Putamen (tissue), 1 donor: ENCODE measurements around the gene SLC44A5.
"Not testable (repeated sequence)": the region's sequence is repeated elsewhere in the genome, so short reads cannot be mapped to it uniquely, and the experiment has no call there.

Experiments
- DNase-seq: peaks from one replicate; pipeline ENCODE4 v3.0.0-alpha.2; 2016; ENCODE audit warnings: low spot score

SLC44A5 gene

GRCh38 chr1:75520862-75521475 is 89.9 kb downstream of the SLC44A5 start:
- no peak for DNase-seq

GRCh38 chr1:75519651-75520427 is 91.1 kb downstream of the SLC44A5 start:
- no peak for DNase-seq

DNA sequence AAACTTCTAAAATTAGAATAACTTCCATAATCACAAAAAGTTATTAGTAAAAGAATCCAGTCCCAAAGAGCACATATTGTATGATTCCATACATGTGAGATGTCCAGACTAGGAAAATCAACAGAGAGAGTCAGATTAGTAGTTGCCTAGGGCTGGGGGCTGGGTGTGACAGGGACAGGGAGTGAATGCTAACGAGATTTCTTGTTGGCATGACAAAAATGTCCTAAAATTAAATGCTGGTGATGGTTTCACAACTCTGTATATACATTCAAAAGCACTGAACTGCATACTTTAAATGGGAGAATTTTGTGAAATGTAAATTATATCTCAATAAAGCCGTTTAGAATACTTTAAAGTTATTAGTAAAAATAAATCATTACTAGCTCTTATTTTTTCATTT is 92.2 kb downstream of the SLC44A5 start:
- no peak for DNase-seq

- no peak for DNase-seq
These were observed 96.6 kb downstream of the SLC44A5 start for GRCh38 chr1:75514270-75514669.

GRCh38 chr1:75506976-75507375 is 103.9 kb downstream of the SLC44A5 start:
- DNase-seq = no peak

DNA sequence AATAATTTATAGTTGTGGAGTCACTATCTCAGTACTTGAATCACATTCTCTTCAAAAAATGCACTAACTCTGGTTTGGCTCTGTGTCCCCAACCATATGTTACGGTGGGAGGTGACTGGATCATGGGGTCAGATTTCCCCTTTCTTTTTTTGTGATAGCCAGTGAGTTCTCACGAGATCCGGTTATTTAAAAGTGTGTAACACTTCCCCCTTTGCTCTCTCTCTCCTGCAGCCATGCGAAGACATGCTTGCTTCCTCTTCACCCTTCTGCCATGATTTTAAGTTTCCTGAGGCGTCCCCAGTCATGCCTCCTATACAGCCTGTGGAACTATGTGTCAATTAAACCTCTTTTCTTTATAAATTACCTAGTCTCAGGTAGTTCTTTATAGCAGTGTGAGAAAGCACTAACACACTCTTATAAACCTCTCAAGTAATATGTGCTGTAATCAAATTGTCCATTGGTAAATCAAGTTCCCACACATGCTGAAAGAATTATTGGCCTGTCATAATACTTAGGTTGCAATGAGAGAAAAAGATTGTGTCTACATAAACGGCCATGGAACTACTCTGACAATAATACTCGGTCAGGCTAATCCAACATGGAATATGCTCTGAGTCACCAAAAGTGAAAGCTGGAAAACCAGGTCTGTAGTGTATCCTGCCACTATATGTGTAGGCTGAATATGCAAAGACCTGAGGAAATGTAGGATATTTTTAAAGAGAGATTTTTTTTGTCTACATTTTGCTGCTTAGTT is 107.5 kb downstream of the SLC44A5 start:
- no peak for DNase-seq

DNA sequence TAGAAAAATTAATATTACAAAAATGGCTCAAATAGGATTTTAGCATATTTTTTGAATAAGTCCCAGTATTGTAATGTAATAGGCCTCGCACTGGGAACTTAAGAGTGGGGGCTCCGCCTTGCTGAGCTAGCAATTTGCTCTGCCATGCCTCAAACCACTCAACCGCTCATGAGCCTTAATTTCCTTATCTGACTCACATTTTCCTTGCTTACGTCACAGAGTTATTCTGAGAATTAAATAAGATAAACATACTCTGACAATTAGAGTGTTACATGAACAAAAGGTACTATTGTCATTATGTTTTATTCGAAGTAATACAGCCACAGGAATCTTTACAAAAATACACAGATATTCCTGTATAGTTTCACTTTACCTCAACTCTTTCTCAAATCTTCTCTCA is 108.1 kb downstream of the SLC44A5 start:
- no peak for DNase-seq

- DNase-seq = no peak
These were observed 109.2 kb downstream of the SLC44A5 start for GRCh38 chr1:75501577-75502295.

DNA sequence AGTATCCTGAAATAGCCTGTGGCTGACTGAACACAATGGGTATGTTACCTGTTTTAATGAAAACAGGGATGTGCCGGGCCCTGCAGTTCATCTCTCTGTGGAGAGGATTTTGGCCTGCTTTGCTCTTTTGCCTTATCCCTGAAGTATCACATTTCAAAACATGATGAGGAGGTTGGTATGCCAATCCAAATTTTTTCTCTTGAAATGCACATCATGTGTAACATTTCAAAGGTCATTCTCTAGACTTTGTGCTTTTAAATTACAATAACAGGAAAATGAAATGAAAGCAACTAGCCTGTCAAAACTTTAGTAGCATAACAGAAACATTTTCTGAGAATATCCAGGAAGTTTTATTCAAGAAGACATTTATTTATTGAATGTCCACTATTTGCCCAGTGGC is 118.9 kb downstream of the SLC44A5 start:
- DNase-seq = no peak

GRCh38 chr1:75487399-75487798 is 123.5 kb downstream of the SLC44A5 start:
- DNase-seq = no peak

DNA sequence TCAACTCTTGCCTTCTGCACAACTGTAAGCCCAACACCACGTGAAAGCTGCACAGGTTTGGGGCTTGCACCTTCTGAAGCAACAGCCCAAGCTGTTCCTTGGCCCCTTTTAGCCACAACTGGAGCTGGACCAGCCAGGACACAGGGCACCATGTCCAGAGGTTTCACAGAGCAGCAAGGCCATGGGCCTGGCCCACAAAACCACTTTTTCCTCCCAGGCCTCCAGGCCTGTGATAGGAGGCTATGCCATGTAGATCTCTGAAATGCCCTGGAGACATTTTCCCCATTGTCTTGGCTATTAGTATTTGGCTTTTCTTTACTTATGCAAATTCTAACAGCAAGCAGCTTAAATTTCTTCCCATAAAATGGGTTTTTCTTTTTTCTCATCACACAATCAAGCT is 126.1 kb downstream of the SLC44A5 start:
- DNase-seq = no peak

DNA sequence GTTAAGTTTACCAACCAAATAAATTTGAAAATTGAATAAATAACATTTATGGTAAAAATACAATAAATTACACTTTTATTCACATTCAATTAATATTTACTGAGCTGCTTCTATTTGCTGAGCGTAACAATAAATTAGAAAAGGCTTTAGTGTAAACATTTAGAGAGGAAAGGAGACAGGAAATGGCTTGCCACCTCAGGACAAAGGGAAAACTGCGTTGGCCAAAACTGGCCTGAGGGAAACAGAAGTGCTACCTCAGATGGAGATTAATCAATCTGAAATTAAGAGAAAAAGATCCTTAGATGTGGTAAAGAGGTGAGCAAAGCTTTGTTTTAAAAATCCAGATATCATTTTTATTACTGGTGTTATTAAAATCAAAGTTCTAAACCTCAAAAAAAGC is 128.0 kb downstream of the SLC44A5 start:
- DNase-seq = no peak

DNA sequence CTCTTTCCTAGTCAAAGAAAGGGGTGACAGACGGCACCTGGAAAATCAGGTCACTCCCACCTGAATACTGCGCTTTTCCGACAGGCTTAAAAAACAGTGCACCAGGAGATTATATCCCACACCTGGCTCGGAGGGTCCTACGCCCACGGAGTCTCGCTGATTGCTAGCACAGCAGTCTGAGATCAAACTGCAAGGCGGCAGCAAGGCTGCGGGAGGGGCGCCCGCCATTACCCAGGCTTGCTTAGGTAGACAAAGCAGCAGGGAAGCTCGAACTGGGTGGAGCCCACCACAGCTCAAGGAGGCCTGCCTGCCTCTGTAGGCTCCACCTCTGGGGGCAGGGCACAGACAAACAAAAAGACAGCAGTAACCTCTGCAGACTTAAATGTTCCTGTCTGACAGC is 134.4 kb downstream of the SLC44A5 start:
- DNase-seq = not testable (repeated sequence)

- DNase-seq = no peak
These were observed 135.2 kb downstream of the SLC44A5 start for GRCh38 chr1:75475696-75476095.

DNA sequence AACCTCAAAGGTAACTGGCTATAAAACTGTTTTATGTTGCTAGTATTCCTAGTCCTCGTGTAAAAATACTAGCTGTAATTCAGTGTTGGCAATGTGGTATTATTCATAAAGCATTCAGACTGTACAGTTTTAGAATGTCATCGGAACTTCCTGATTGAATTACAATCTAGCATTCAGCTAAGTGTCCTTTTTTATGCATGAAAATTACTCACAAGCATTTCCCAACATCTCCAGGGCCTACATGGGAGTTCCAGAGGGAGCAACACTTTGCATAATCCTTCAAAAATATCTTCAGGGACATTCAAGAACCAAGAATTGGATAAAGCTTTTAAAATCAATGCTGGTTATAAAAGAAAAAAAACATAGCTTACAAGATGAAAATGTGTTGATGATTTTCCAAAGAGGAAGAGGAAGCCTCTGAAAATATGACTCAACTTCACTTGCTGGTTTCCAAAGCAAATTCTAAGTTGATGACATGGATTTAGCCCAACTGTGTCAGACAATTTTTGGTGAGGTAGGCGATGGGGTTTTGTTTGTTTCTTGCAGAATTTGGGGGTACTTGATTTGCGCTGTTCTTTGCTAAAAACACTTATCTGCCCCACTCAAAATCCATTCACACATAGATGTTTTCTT is 137.8 kb downstream of the SLC44A5 start:
- DNase-seq = no peak

DNA sequence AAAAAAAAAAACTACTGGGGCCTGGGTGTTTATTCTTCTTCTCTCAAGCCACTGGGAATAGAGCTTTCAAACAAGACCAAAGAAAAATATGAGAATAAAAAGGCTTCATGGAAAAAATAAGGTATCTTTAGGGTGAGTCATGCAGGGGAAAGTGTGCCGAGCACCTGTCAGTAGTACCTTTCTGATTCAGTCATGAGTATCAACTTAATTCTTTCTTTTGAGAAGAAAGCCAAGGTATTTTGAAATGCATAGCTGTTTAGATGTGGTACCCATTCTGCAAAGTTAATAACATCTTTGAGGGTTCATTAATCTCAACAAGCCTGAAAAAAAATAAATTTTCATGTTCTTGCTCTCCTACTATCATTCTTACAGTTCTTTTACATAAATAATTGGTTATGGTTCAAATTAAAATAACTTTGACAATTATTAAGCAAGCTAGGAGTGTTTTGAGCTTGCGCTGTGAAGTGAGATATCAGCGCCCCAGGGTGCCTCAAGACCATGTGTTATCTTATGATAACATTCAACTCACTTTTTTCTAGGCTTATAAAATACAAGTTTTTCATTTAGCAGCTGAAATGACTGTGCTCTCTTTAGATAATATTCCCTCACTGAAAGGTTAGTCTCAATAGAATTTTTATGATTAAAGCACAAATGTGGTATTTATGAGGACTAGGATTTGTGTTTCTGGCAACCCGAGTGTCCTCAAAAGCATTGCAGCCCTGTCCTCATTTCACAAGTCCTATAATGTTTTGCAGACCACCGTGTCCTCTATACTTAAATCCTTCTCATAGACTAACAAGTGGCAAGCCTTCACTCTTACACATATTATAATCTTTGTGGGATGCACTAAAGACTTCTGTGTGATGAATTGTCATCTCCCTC is 138.6 kb downstream of the SLC44A5 start:
- DNase-seq = no peak

DNA sequence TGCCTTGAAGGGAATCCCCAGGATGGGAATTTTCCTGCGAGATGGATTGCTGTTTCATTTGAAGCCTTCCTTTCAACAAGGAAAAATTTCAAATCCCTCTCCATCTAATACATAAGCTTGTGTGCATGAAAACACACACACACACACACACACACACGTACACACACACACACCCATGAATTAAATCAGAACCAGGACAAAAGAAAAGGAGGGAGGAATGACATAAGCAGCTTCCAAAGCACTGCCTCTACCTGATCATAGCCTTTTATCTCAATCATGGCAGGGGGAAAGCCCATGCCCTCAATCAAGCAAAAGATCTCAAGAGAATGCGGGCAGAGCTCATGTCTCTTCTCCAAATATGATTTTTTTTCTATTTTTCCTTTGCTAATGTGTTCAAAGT is 139.7 kb downstream of the SLC44A5 start:
- DNase-seq = no peak

DNA sequence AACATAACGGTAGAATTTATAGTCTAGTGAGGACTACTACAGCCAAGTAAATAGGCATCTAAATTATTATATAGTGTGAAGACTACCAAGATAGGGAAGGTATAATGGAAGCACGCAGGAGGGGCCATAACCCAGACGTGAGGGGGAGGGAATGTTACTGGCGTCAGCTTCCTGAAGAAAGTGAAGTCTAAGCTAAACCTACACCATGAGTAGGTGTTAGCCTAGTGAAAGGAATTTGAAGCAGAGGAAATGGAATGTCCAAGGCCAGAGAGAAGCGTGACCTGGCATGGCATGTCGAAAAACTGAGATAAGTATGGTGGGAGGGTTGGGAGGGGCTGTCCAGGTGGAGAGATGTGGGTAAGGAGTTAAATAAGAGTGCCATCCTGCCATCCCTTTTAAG is 140.5 kb downstream of the SLC44A5 start:
- DNase-seq = no peak

DNA sequence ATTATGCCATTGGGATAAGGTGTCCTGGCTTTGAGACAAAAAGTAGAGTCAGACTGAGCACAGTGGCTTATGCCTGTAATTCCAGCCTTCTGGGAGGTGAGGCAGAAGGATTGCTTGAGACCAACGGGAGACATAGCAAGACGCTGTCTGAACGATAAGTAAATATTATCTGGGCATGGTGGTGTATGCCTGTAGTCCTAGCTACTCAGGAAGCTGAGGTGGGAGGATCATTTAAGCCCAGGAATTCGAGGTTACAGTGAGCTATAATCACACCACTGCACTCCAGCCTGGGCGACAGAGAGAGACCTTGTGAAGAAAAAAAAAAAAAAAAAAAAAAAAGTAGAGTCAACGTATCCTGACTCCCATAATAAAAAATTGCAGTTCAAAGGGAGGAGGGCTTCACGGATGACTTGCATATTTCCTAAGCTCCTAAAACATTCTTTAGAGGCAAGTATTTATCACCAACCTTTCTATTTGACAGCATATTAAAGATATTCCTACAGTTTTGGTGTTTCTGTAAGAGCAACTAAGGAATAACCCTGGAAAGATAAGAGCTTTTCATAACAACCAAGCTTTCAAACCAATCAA is 141.2 kb downstream of the SLC44A5 start:
- DNase-seq = no peak

GRCh38 chr1:75461808-75462325 is 149.0 kb downstream of the SLC44A5 start:
- DNase-seq = no peak
